ENCODE results near the gene CABLES2.

Gene CABLES2

GRCh38 chr20:62346398-62347150, 60.5 kb downstream of the CABLES2 start:
- H3K9me3 ChIP-seq (ENCODE audit: control insufficient read depth, insufficient read depth, low read length) = no peaks in the 10 kb centered on the region
- peaks cover 61% of the 10 kb centered on the region for H3K36me3 ChIP-seq (ENCODE audit: control insufficient read depth, insufficient read depth, low read length)
- no peaks in the 10 kb centered on the region for H3K4me1 ChIP-seq (ENCODE audit: control insufficient read depth, insufficient read depth, low read length)
- H3K4me3 ChIP-seq (ENCODE audit: low read depth, low read length) = no peak overlapping the region
- no peak overlapping the region for H3K9ac ChIP-seq (ENCODE audit: low read depth, low read length)
- H3K27me3 ChIP-seq (ENCODE audit: control insufficient read depth, insufficient read depth, low read length) = no peaks in the 10 kb centered on the region

GRCh38 chr20:62345681-62346370, 61.3 kb downstream of the CABLES2 start:
- peaks cover 58% of the 10 kb centered on the region for H3K36me3 ChIP-seq (ENCODE audit: control insufficient read depth, insufficient read depth, low read length)
- H3K4me1 ChIP-seq (ENCODE audit: control insufficient read depth, insufficient read depth, low read length) = no peaks in the 10 kb centered on the region
- no peak overlapping the region for H3K9ac ChIP-seq (ENCODE audit: low read depth, low read length)
- no peaks in the 10 kb centered on the region for H3K9me3 ChIP-seq (ENCODE audit: control insufficient read depth, insufficient read depth, low read length)
- no peak overlapping the region for H3K4me3 ChIP-seq (ENCODE audit: low read depth, low read length)
- H3K27me3 ChIP-seq (ENCODE audit: control insufficient read depth, insufficient read depth, low read length) = no peaks in the 10 kb centered on the region

GRCh38 chr20:62344782-62345181, 62.3 kb downstream of the CABLES2 start:
- Histone ChIP-seq H3K4me1 (ENCODE audit: control insufficient read depth, insufficient read depth, low read length) (no peaks in the 10 kb centered on the region), H3K9ac (ENCODE audit: low read depth, low read length) (no peak overlapping the region), H3K27me3 (ENCODE audit: control insufficient read depth, insufficient read depth, low read length) (no peaks in the 10 kb centered on the region), H3K36me3 (ENCODE audit: control insufficient read depth, insufficient read depth, low read length) (peaks cover 57% of the 10 kb centered on the region), H3K4me3 (ENCODE audit: low read depth, low read length) (no peak overlapping the region), H3K9me3 (ENCODE audit: control insufficient read depth, insufficient read depth, low read length) (no peaks in the 10 kb centered on the region)

- H3K9ac ChIP-seq (ENCODE audit: low read depth, low read length) = no peak overlapping the region
These were observed 63.0 kb downstream of the CABLES2 start for GRCh38 chr20:62344092-62344491.

GRCh38 chr20:62342910-62343309, 64.2 kb downstream of the CABLES2 start:
- Histone ChIP-seq H3K4me3 (ENCODE audit: low read depth, low read length) (no peak overlapping the region), H3K9me3 (ENCODE audit: control insufficient read depth, insufficient read depth, low read length) (no peaks in the 10 kb centered on the region), H3K27me3 (ENCODE audit: control insufficient read depth, insufficient read depth, low read length) (no peaks in the 10 kb centered on the region), H3K4me1 (ENCODE audit: control insufficient read depth, insufficient read depth, low read length) (no peaks in the 10 kb centered on the region), H3K9ac (ENCODE audit: low read depth, low read length) (no peak overlapping the region), H3K36me3 (ENCODE audit: control insufficient read depth, insufficient read depth, low read length) (peaks cover 60% of the 10 kb centered on the region)

More at GRCh38 chr20:62344092-62344491, 63.0 kb downstream of the CABLES2 start:
- Histone ChIP-seq H3K9me3 (ENCODE audit: control insufficient read depth, insufficient read depth, low read length) (no peaks in the 10 kb centered on the region), H3K4me3 (ENCODE audit: low read depth, low read length) (no peak overlapping the region), H3K36me3 (ENCODE audit: control insufficient read depth, insufficient read depth, low read length) (peaks cover 59% of the 10 kb centered on the region), H3K27me3 (ENCODE audit: control insufficient read depth, insufficient read depth, low read length) (no peaks in the 10 kb centered on the region), H3K4me1 (ENCODE audit: control insufficient read depth, insufficient read depth, low read length) (no peaks in the 10 kb centered on the region)

- H3K9ac ChIP-seq (ENCODE audit: low read depth, low read length) = no peak overlapping the region
- no peaks in the 10 kb centered on the region for H3K4me1 ChIP-seq (ENCODE audit: control insufficient read depth, insufficient read depth, low read length)
- peaks cover 55% of the 10 kb centered on the region for H3K36me3 ChIP-seq (ENCODE audit: control insufficient read depth, insufficient read depth, low read length)
- H3K4me3 ChIP-seq (ENCODE audit: low read depth, low read length) = no peak overlapping the region
- no peaks in the 10 kb centered on the region for H3K27me3 ChIP-seq (ENCODE audit: control insufficient read depth, insufficient read depth, low read length)
- no peaks in the 10 kb centered on the region for H3K9me3 ChIP-seq (ENCODE audit: control insufficient read depth, insufficient read depth, low read length)
These were observed 67.4 kb downstream of the CABLES2 start for GRCh38 chr20:62339647-62340062.
